K562 (cell line): Measurements from ENCODE around the gene DUXB. TPM values are rescaled to one million over a fixed set of nuclear protein-coding genes. Genes with fewer than 3 reads are reported as not detected.
A peak's percentile ranks its signal among the peaks of the same experiment; 100 is the strongest.

Experiments used
- CBFB ChIP-seq: sonication (generic); formaldehyde crosslinking; IDR thresholded peaks from 2 replicates; pipeline ENCODE4 v1.4.0; 2020; ENCODE audit warnings: mild to moderate bottlenecking, missing genetic modification reagents
- E4F1 ChIP-seq: fragments of 250-450 bp; sonication (Bioruptor Pico); IDR thresholded peaks from 2 replicates; pipeline ENCODE4 v1.5.0; 2021; ENCODE audit warnings: mild to moderate bottlenecking, borderline replicate concordance
- GABPB2 ChIP-seq: fragments of 250-450 bp; sonication (Bioruptor Pico); conservative IDR thresholded peaks from 2 replicates; pipeline ENCODE4 v1.5.1; 2021; ENCODE audit warnings: mild to moderate bottlenecking
- HOXB6 ChIP-seq: fragments of 250-450 bp; sonication (Bioruptor Pico); IDR thresholded peaks from 2 replicates; pipeline ENCODE4 v1.5.1; 2022; ENCODE audit warnings: mild to moderate bottlenecking, borderline replicate concordance
- MTA2 ChIP-seq: fragments of 450-650 bp; IDR thresholded peaks from 2 replicates; pipeline ENCODE4 v1.6.1; 2016; ENCODE audit warnings: low read depth
- NFATC3 ChIP-seq: fragments of 450-650 bp; IDR thresholded peaks from 2 replicates; pipeline ENCODE4 v1.6.1; 2017; ENCODE audit warnings: mild to moderate bottlenecking
- POLR2AphosphoS5 ChIP-seq: IDR thresholded peaks from 2 replicates; pipeline ENCODE4 v1.6.1; 2011; ENCODE audit warnings: mild to moderate bottlenecking, low read depth, low read length, moderate library complexity; ENCODE audit not compliant: control insufficient read depth, insufficient read depth
- PRPF4 ChIP-seq: fragments of 200-400 bp; formaldehyde crosslinking; IDR thresholded peaks from one replicate; pipeline ENCODE4 v1.6.1; 2017; ENCODE audit warnings: low read length, low read depth, mild to moderate bottlenecking; ENCODE audit not compliant: insufficient read depth, poor library complexity, severe bottlenecking
- TBP ChIP-seq: optimal IDR thresholded peaks from 2 replicates; pipeline ENCODE3; 2011; ENCODE audit warnings: low read depth, low read length, improper control_type of control experiment
- TCF3 ChIP-seq: sonication (generic); formaldehyde crosslinking; IDR thresholded peaks from 2 replicates; pipeline ENCODE4 v1.4.0; 2020; ENCODE audit warnings: mild to moderate bottlenecking, missing genetic modification reagents
- TEAD4 ChIP-seq, 2 experiments: sonication (generic) in 1 of 2; formaldehyde crosslinking in 1 of 2; IDR thresholded peaks; 2 replicates each; pipeline versions ENCODE4 v1.6.1 to v1.8.0; 2012 to 2022; ENCODE audit warnings: borderline replicate concordance in 1 of 2, inconsistent platforms in 1 of 2, low read length in 1 of 2, mild to moderate bottlenecking in 1 of 2, missing genetic modification reagents in 1 of 2
- THRAP3 ChIP-seq: fragments of 450-650 bp; IDR thresholded peaks from 2 replicates; pipeline ENCODE4 v1.6.1; 2016; ENCODE audit warnings: mild to moderate bottlenecking, inconsistent platforms, borderline replicate concordance
- ZNF24 ChIP-seq: fragments of 450-650 bp; IDR thresholded peaks from 2 replicates; pipeline ENCODE4 v1.6.1; 2016
- ZNF668 ChIP-seq: fragments of 250-450 bp; sonication (Bioruptor Pico); IDR thresholded peaks from 2 replicates; pipeline ENCODE4 v1.8.0; 2022; ENCODE audit warnings: mild to moderate bottlenecking, inconsistent platforms
- ZNF76 ChIP-seq: fragments of 250-450 bp; sonication (Bioruptor Pico); IDR thresholded peaks from 2 replicates; pipeline ENCODE4 v1.4.0; 2020; ENCODE audit warnings: mild to moderate bottlenecking, moderate library complexity, borderline replicate concordance
- polyA plus RNA-seq, 8 experiments: library from polyadenylated mRNA; depleted of rRNA in 4 of 8; stranded (reverse) in 5 of 8; unstranded in 3 of 8; fragments of >200 nt; fragmentation: Nextera tagmentation in 2 of 8; fragmentation: Illumina TruSeq in 1 of 8; extraction: Ambion mirVana in 2 of 8; extraction: Trizol in 1 of 8; gene quantifications; 2 replicates each; pipeline versions ENCODE4 v1.2.1 to v1.2.3, GENCODE V29; 2011 to 2014; ENCODE audit warnings: inconsistent platforms in 1 of 8, missing spikeins in 1 of 8
- total RNA-seq, 7 experiments: library from RNA; depleted of rRNA in 6 of 7; stranded (reverse); fragments of >200 nt in 6 of 7; fragmentation: Illumina TruSeq in 2 of 7; extraction: Trizol in 2 of 7; gene quantifications; 2 replicates each; pipeline versions ENCODE4 v1.2.1 to v1.2.3, GENCODE V29; 2011 to 2021; ENCODE audit warnings: low replicate concordance in 1 of 7
- TF ChIP-seq, protein P1 (sequence below): fragments of 450-650 bp; IDR thresholded peaks from 2 replicates; pipeline ENCODE4 v1.6.1; 2016; ENCODE audit warnings: mild to moderate bottlenecking, moderate library complexity

Gene DUXB
- total and polyA plus RNA-seq, 9 of the 15 experiments (the other 6 are each of a cell fraction or from before 2014, with no cell fraction given): not detected

DNA sequence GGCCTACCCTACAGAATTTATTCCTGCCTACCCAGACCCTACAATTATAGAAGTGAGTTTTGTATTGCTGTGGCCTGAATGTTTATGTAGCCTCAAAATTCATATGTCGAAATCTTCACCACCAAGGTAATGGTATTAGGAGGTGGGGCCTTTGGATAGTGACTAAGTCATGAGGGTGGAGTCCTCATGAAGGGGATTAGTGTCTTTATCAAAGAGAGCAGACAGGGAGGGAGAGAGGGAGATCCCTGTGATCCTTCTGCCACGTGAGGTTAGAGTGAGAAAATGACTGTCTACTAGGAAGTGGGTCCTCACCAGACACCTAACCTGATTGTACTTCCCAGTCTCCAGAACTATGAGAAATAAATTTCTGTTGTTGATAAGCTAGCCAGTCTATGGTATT, 981 bp upstream of the DUXB start (continued):
- TF ChIP-seq ZNF76 (CRISPR knock-in tag): no peak
- no peak for TF ChIP-seq NFATC3
- peak; percentile 78 for TF ChIP-seq TEAD4 (IDR thresholded peaks at IDR 0.05; ENCODE audit: low read length)
- no peak for TF ChIP-seq TEAD4 (CRISPR knock-in tag; IDR thresholded peaks at IDR 0.05; ENCODE audit: borderline replicate concordance)
- TF ChIP-seq THRAP3: no peak
- TF ChIP-seq, protein P1, sequence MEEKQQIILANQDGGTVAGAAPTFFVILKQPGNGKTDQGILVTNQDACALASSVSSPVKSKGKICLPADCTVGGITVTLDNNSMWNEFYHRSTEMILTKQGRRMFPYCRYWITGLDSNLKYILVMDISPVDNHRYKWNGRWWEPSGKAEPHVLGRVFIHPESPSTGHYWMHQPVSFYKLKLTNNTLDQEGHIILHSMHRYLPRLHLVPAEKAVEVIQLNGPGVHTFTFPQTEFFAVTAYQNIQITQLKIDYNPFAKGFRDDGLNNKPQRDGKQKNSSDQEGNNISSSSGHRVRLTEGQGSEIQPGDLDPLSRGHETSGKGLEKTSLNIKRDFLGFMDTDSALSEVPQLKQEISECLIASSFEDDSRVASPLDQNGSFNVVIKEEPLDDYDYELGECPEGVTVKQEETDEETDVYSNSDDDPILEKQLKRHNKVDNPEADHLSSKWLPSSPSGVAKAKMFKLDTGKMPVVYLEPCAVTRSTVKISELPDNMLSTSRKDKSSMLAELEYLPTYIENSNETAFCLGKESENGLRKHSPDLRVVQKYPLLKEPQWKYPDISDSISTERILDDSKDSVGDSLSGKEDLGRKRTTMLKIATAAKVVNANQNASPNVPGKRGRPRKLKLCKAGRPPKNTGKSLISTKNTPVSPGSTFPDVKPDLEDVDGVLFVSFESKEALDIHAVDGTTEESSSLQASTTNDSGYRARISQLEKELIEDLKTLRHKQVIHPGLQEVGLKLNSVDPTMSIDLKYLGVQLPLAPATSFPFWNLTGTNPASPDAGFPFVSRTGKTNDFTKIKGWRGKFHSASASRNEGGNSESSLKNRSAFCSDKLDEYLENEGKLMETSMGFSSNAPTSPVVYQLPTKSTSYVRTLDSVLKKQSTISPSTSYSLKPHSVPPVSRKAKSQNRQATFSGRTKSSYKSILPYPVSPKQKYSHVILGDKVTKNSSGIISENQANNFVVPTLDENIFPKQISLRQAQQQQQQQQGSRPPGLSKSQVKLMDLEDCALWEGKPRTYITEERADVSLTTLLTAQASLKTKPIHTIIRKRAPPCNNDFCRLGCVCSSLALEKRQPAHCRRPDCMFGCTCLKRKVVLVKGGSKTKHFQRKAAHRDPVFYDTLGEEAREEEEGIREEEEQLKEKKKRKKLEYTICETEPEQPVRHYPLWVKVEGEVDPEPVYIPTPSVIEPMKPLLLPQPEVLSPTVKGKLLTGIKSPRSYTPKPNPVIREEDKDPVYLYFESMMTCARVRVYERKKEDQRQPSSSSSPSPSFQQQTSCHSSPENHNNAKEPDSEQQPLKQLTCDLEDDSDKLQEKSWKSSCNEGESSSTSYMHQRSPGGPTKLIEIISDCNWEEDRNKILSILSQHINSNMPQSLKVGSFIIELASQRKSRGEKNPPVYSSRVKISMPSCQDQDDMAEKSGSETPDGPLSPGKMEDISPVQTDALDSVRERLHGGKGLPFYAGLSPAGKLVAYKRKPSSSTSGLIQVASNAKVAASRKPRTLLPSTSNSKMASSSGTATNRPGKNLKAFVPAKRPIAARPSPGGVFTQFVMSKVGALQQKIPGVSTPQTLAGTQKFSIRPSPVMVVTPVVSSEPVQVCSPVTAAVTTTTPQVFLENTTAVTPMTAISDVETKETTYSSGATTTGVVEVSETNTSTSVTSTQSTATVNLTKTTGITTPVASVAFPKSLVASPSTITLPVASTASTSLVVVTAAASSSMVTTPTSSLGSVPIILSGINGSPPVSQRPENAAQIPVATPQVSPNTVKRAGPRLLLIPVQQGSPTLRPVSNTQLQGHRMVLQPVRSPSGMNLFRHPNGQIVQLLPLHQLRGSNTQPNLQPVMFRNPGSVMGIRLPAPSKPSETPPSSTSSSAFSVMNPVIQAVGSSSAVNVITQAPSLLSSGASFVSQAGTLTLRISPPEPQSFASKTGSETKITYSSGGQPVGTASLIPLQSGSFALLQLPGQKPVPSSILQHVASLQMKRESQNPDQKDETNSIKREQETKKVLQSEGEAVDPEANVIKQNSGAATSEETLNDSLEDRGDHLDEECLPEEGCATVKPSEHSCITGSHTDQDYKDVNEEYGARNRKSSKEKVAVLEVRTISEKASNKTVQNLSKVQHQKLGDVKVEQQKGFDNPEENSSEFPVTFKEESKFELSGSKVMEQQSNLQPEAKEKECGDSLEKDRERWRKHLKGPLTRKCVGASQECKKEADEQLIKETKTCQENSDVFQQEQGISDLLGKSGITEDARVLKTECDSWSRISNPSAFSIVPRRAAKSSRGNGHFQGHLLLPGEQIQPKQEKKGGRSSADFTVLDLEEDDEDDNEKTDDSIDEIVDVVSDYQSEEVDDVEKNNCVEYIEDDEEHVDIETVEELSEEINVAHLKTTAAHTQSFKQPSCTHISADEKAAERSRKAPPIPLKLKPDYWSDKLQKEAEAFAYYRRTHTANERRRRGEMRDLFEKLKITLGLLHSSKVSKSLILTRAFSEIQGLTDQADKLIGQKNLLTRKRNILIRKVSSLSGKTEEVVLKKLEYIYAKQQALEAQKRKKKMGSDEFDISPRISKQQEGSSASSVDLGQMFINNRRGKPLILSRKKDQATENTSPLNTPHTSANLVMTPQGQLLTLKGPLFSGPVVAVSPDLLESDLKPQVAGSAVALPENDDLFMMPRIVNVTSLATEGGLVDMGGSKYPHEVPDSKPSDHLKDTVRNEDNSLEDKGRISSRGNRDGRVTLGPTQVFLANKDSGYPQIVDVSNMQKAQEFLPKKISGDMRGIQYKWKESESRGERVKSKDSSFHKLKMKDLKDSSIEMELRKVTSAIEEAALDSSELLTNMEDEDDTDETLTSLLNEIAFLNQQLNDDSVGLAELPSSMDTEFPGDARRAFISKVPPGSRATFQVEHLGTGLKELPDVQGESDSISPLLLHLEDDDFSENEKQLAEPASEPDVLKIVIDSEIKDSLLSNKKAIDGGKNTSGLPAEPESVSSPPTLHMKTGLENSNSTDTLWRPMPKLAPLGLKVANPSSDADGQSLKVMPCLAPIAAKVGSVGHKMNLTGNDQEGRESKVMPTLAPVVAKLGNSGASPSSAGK: peak; percentile 63
- no peak for TF ChIP-seq GABPB2 (CRISPR knock-in tag)
- no peak for TF ChIP-seq E4F1 (CRISPR knock-in tag)
- peak; percentile 53; the same call in 1 of the 2 replicates for TF ChIP-seq POLR2AphosphoS5
- TF ChIP-seq ZNF668 (CRISPR knock-in tag): no peak
- peak; percentile 86 for TF ChIP-seq TCF3
- peak; percentile 75 for TF ChIP-seq MTA2
- no peak for TF ChIP-seq PRPF4
- no peak for TF ChIP-seq HOXB6 (CRISPR knock-in tag)
- TF ChIP-seq ZNF24: no peak
- TF ChIP-seq TBP: no peak
- TF ChIP-seq CBFB (CRISPR knock-in tag): no peak
